Measurements from ENCODE around the gene ERCC3.
A peak's percentile ranks its signal among the peaks of the same experiment; 100 is the strongest.

Gene ERCC3

GRCh38 chr2:127293748-127294562 is at the start of gene ERCC3:
Gene ERCC3 (minus strand): TSS chr2:127294144. CDS start chr2:127294081, 63 bp downstream.
- peak; percentile 74 for DNase-seq (ENCODE audit: low read depth)
- H3K4me3 ChIP-seq (ENCODE audit: control insufficient read depth, low read depth, low read length): peak within 1 kb of the TSS; percentile 91
- TF ChIP-seq CTCF (conservative IDR thresholded peaks at IDR 0.05; ENCODE audit: control insufficient read depth, insufficient read depth, low read depth, low read length): no peak

GRCh38 chr2:127343277-127343676 is 49.3 kb upstream of the ERCC3 start:
- H3K4me3 ChIP-seq (ENCODE audit: control insufficient read depth, low read depth, low read length): no peak overlapping the region
- DNase-seq (ENCODE audit: low read depth): no peak
- no peak for TF ChIP-seq CTCF (conservative IDR thresholded peaks at IDR 0.05; ENCODE audit: control insufficient read depth, insufficient read depth, low read depth, low read length)

- no peak overlapping the region for H3K4me3 ChIP-seq (ENCODE audit: control insufficient read depth, low read depth, low read length)
- DNase-seq (ENCODE audit: low read depth): no peak
- TF ChIP-seq CTCF (conservative IDR thresholded peaks at IDR 0.05; ENCODE audit: control insufficient read depth, insufficient read depth, low read depth, low read length): no peak
Observed at GRCh38 chr2:127342101-127342500, 48.2 kb upstream of the ERCC3 start.

GRCh38 chr2:127332335-127332734 is 38.4 kb upstream of the ERCC3 start:
- no peak for DNase-seq (ENCODE audit: low read depth)
- no peak for TF ChIP-seq CTCF (conservative IDR thresholded peaks at IDR 0.05; ENCODE audit: control insufficient read depth, insufficient read depth, low read depth, low read length)
- no peak overlapping the region for H3K4me3 ChIP-seq (ENCODE audit: control insufficient read depth, low read depth, low read length)

- no peak for DNase-seq (ENCODE audit: low read depth)
- TF ChIP-seq CTCF (conservative IDR thresholded peaks at IDR 0.05; ENCODE audit: control insufficient read depth, insufficient read depth, low read depth, low read length): no peak
Observed at GRCh38 chr2:127330753-127331152, 36.8 kb upstream of the ERCC3 start.

GRCh38 chr2:127326289-127326945 is 32.5 kb upstream of the ERCC3 start:
- H3K4me3 ChIP-seq (ENCODE audit: control insufficient read depth, low read depth, low read length): no peak overlapping the region
- no peak for TF ChIP-seq CTCF (conservative IDR thresholded peaks at IDR 0.05; ENCODE audit: control insufficient read depth, insufficient read depth, low read depth, low read length)
- DNase-seq (ENCODE audit: low read depth): no peak

More at GRCh38 chr2:127330753-127331152, 36.8 kb upstream of the ERCC3 start:
- no peak overlapping the region for H3K4me3 ChIP-seq (ENCODE audit: control insufficient read depth, low read depth, low read length)

Data from fibroblast of mammary gland (primary cell).